Body of pancreas (tissue), 4 donors: ENCODE results near the gene RGS1. TPM values are rescaled to one million over a fixed set of nuclear protein-coding genes. Genes with fewer than 3 reads are reported as not detected.

Experiments
- ATAC-seq: fragments of 150-250 bp; one replicate; pipeline ENCODE4 v1.9.1; 2016
- DNase-seq, 4 donors: peaks; one replicate each; pipeline ENCODE4 v3.0.0-alpha.2; 2019
- H3K27ac ChIP-seq, 4 donors: fragments of 200-600 bp; sonication (generic); 1 replicate in 3 of 4; 2 replicates in 1 of 4; pipeline versions ENCODE4 v1.5.1 to v1.6.1; 2016 to 2019; ENCODE audit warnings: mild to moderate bottlenecking in 1 of 4, mixed read lengths in 1 of 4, moderate library complexity in 1 of 4
- H3K27me3 ChIP-seq, 2 donors: fragments of 200-600 bp; sonication (generic); one replicate each; pipeline ENCODE4 v1.6.0; 2016; ENCODE audit warnings: mild to moderate bottlenecking in 1 of 2
- H3K36me3 ChIP-seq, 2 donors: fragments of 200-600 bp; sonication (generic); replicated peaks in 1 of 2; 2 replicates each; pipeline ENCODE4 v1.5.1; 2016; ENCODE audit warnings: low read depth in 2 of 2; ENCODE audit not compliant: insufficient read depth in 1 of 2
- H3K4me1 ChIP-seq: fragments of 200-600 bp; sonication (generic); one replicate; pipeline ENCODE4 v1.6.0; 2016
- H3K4me3 ChIP-seq, 2 donors: fragments of 200-600 bp; sonication (generic); 1 replicate in 1 of 2; 2 replicates in 1 of 2; pipeline ENCODE4 v1.5.1; 2016 to 2019
- H3K9me3 ChIP-seq, 3 donors: fragments of 200-600 bp; sonication (generic); 1 replicate in 2 of 3; 2 replicates in 1 of 3; pipeline ENCODE4 v1.5.1; 2016
- POLR2A ChIP-seq, 3 donors: fragments of 450-650 bp; IDR thresholded peaks; one replicate each; pipeline ENCODE4 v1.6.1; 2016; ENCODE audit warnings: antibody characterized with exemption in 3 of 3, mild to moderate bottlenecking in 2 of 3
- WGBS, 2 donors: methylation state at CpG; one replicate each; pipeline ENCODE4 v1.1.5; 2017; 5-methylcytosine and 5-hydroxymethylcytosine counted together
- intact Hi-C: fragments of 100-400 bp; cut with DNase I; formaldehyde crosslinking; loops from one replicate; pipeline ENCODE4 v1.15.1; 2023
- total RNA-seq, 2 donors: library from RNA; depleted of rRNA; stranded (reverse); fragments of >200 nt; gene quantifications; one replicate each; pipeline ENCODE4 v1.1.0, GENCODE V29; 2016
- TF ChIP-seq, protein P1 (sequence below), 7 experiments: fragments of 450-650 bp in 4 of 7; fragments of 200-600 bp in 3 of 7; sonication (generic) in 3 of 7; IDR thresholded peaks; one replicate each; pipeline ENCODE4 v1.5.1; 2016 to 2019; ENCODE audit warnings: antibody characterized with exemption in 7 of 7

RGS1 gene
- total RNA-seq, 2 donors from 2014 or later: 0.99 to 10.4 TPM

DNA sequence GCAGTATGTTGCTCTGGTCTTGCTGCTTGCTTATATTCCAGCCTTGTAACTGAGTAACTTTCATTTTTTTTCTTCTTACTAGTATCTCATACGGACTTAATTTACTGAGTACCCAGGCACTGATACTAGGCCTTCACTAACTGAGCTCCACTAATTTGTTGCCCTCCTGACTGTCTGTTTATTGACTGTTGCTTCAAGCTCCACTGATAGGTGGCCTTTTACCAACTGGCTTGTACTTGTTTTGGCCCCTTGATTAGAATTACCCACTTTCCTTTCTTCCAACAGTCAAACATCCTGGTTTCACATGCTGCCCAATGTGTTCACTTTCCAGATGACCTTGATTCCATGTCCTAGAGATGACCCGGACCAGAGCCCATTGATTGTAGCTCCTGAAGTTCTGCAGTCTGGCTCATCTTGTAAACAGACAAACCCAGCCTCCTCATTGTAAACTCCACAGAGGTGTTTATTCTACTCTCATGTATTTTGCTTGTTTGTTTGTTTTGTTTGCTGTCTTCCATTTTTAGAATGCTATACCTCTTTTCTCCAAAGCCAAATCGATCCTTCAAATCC is 27.7 kb downstream of the RGS1 start:
- 56 to 59% methylated on average over 3 of the region's 3 CpGs for WGBS, 2 donors
- Histone ChIP-seq H3K4me3 (no peak overlapping the region), H3K27me3 (no peaks in the 10 kb centered on the region), H3K9me3 (no peaks in the 10 kb centered on the region), H3K36me3 (no peaks in the 10 kb centered on the region), H3K27ac (no peak overlapping the region), H3K4me1 (no peaks in the 10 kb centered on the region)
- TF ChIP-seq, protein P1, sequence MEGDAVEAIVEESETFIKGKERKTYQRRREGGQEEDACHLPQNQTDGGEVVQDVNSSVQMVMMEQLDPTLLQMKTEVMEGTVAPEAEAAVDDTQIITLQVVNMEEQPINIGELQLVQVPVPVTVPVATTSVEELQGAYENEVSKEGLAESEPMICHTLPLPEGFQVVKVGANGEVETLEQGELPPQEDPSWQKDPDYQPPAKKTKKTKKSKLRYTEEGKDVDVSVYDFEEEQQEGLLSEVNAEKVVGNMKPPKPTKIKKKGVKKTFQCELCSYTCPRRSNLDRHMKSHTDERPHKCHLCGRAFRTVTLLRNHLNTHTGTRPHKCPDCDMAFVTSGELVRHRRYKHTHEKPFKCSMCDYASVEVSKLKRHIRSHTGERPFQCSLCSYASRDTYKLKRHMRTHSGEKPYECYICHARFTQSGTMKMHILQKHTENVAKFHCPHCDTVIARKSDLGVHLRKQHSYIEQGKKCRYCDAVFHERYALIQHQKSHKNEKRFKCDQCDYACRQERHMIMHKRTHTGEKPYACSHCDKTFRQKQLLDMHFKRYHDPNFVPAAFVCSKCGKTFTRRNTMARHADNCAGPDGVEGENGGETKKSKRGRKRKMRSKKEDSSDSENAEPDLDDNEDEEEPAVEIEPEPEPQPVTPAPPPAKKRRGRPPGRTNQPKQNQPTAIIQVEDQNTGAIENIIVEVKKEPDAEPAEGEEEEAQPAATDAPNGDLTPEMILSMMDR (IDR thresholded peaks at IDR 0.05): no peak
- no peak for TF ChIP-seq POLR2A (IDR thresholded peaks at IDR 0.05)
- intact Hi-C loops: loop anchor here (10.0 kb wide), 1 partner anchor 129 kb away; no protein-coding TSS in a partner anchor
- no peak for DNase-seq
- no peak for ATAC-seq

DNA sequence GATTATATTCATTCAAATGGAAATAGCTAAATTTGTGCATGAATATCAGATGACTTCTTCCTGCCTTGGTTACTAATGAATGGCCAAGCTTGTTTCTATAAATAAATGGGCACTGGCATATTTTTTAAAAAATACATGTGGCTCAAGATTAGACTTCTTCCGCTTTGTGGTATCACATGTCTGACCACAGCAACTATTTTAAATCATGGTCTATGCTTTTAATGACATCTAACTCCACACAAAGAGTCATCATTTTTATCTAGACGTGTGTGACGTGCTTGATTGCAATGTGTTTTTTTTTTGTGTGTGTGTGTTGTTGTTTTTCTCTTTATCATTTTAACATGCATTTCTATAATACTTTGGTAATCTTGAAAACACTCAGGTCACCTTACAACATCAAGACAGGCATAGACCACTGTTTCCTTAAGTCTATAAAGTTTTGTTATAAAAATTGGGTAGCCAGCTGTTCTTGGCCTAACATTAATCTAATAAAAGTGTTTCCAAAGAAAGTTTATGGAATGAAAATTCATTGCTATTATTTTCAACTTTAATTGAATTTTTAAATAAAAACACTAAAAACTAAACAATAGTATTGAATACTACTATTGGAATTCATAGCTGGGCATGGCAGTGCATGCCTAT is 29.5 kb downstream of the RGS1 start:
- Histone ChIP-seq H3K36me3 (no peaks in the 10 kb centered on the region), H3K9me3 (no peaks in the 10 kb centered on the region), H3K4me1 (no peaks in the 10 kb centered on the region), H3K4me3 (no peak overlapping the region), H3K27ac (no peak overlapping the region), H3K27me3 (no peaks in the 10 kb centered on the region)
- TF ChIP-seq, protein P1 (IDR thresholded peaks at IDR 0.05): no peak
- TF ChIP-seq POLR2A (IDR thresholded peaks at IDR 0.05): no peak
- intact Hi-C loops: loop anchor here (10.0 kb wide), 1 partner anchor 130 kb away; no protein-coding TSS in a partner anchor
- no peak for ATAC-seq
- WGBS, 2 donors: 70 to 72% methylated on average over 3 of the region's 3 CpGs
- no peak for DNase-seq

DNA sequence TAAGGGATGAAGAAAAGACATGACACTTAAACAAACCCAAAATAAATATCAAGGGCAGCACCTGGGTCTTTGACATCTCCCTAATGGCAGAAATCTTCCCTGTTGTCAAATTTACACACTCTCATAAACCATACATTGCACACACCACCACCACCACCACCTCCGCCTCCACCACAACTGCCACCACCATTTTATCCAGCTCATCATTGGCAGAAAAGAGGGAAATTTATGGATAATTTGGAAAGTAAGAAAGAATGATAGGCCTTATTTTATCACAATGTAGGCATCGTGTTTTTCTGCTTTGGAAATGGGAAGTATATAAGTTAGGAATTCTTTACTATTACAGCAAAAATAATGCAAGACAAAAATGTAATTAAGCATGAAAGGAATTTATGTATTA is 33.1 kb downstream of the RGS1 start:
- ATAC-seq (no peak), DNase-seq (no peak)
- Histone ChIP-seq H3K36me3 (no peaks in the 10 kb centered on the region), H3K27me3 (no peaks in the 10 kb centered on the region), H3K4me3 (no peak overlapping the region), H3K9me3 (no peaks in the 10 kb centered on the region), H3K4me1 (no peaks in the 10 kb centered on the region), H3K27ac (no peak overlapping the region)
- intact Hi-C loops: loop anchor here (10.0 kb wide), 1 partner anchor 134 kb away; no protein-coding TSS in a partner anchor
- WGBS, 2 donors: 58 to 76% methylated on average over 2 of the region's 2 CpGs
- no peak for TF ChIP-seq POLR2A (IDR thresholded peaks at IDR 0.05)
- TF ChIP-seq, protein P1 (IDR thresholded peaks at IDR 0.05): no peak

DNA sequence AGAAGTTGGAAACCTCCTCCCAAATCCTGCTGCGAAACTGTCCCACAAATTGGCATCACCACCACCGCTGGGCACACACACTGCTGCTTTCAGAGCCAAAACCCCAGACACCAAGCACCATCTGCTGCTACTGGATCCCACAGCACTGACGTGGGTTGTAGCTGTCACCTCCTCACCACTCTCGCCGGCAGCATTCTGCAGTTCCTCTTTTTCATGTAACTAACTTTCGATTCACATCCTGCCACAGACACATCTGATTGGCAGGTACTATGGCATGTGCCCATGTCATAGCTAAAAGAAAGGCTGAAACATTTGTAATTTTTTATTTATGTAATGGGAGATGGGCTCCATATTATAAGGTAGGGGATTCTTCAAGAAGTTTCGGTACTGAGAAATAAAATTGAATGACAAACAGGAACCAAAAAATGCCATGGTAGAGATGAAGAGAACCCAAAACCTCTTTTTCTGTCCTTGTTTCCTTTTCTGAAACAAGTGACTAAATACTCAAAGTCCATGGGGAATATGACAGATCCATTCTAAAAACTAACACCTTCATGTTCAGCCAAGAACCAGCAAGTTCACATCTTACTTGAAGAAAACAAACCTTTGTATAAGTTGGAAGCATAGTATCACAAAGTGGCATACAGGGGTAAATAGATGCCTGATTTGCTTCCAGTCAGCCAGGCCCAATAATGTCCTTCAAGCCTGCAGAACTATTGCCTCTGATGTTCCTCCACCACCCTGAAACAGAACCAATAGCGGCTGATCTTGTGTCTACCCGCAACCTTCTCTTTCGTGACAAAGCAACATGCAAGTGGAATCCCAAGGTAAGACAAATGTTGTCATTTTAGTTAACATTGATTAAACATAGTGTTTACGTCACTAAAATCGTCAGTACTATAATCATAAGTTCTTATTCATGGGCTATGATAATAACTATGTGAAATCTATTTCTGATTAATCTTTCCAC is 33.8 kb downstream of the RGS1 start:
- no peak overlapping the region for H3K4me3 ChIP-seq
- 62 to 65% methylated on average over 12 of the region's 12 CpGs for WGBS, 2 donors
- H3K9me3 ChIP-seq: no peaks in the 10 kb centered on the region
- H3K36me3 ChIP-seq: no peaks in the 10 kb centered on the region
- H3K27me3 ChIP-seq: no peaks in the 10 kb centered on the region
- H3K4me1 ChIP-seq: no peaks in the 10 kb centered on the region
- intact Hi-C loops: loop anchor here (10.0 kb wide), 1 partner anchor 135 kb away; no protein-coding TSS in a partner anchor
- ATAC-seq: no peak
- peak in 3 of 4 donors; percentile 28 to 79 (median 32) for DNase-seq
- peak in 1 of 3 donors; percentile 25 for TF ChIP-seq POLR2A (IDR thresholded peaks at IDR 0.05)
- TF ChIP-seq, protein P1 (IDR thresholded peaks at IDR 0.05): no peak
- no peak overlapping the region for H3K27ac ChIP-seq
